Neural cell (in vitro differentiated cells): ENCODE results near the gene KRTCAP2. TPM values are rescaled to one million over a fixed set of nuclear protein-coding genes. Genes with fewer than 3 reads are reported as not detected.

Experiments
- H2AFZ ChIP-seq: fragments of 200-600, 300-800 bp; sonication (generic), shearing (Covaris generic); 2 replicates; pipeline ENCODE4 v1.6.0; 2014; ENCODE audit warnings: low read depth, mild to moderate bottlenecking, antibody characterized with exemption, low read length, moderate library complexity
- H3F3A ChIP-seq: fragments of 200-600 bp; shearing (Covaris generic); 2 replicates; pipeline ENCODE4 v1.6.1; 2016; ENCODE audit warnings: mild to moderate bottlenecking, moderate library complexity, mixed read lengths, antibody characterized with exemption, low read length; ENCODE audit not compliant: insufficient read depth, poor library complexity, severe bottlenecking
- H3K27ac ChIP-seq: fragments of 200-600, 300-800 bp; sonication (generic), shearing (Covaris generic); 2 replicates; pipeline ENCODE4 v1.5.1; 2014; ENCODE audit warnings: mild to moderate bottlenecking, low read length, moderate library complexity
- H3K27me3 ChIP-seq: fragments of 300-800, 200-600 bp; sonication (generic), shearing (Covaris generic); 2 replicates; pipeline ENCODE4 v1.6.0; 2014; ENCODE audit warnings: mild to moderate bottlenecking, low read depth, low read length, moderate library complexity; ENCODE audit not compliant: insufficient read depth
- H3K36me3 ChIP-seq: fragments of 300-800, 200-600 bp; sonication (generic), shearing (Covaris generic); 2 replicates; pipeline ENCODE4 v1.5.1; 2014; ENCODE audit warnings: mild to moderate bottlenecking, antibody characterized with exemption, low read length, moderate library complexity; ENCODE audit not compliant: insufficient read depth
- H3K4me2 ChIP-seq: fragments of 300-800, 200-600 bp; sonication (generic), shearing (Covaris generic); 2 replicates; pipeline ENCODE4 v1.6.0; 2014; ENCODE audit warnings: mild to moderate bottlenecking, low read length
- H3K4me3 ChIP-seq: fragments of 300-800, 200-600 bp; sonication (generic), shearing (Covaris generic); 2 replicates; pipeline ENCODE4 v1.5.1; 2014; ENCODE audit warnings: mild to moderate bottlenecking, low read length, moderate library complexity
- H3K79me2 ChIP-seq: fragments of 200-600 bp; shearing (Covaris generic); replicated peaks from 2 replicates; pipeline ENCODE4 v1.6.0; 2014; ENCODE audit warnings: mild to moderate bottlenecking, low read length, moderate library complexity; ENCODE audit not compliant: insufficient read depth
- H3K9ac ChIP-seq: fragments of 300-800, 200-600 bp; sonication (generic), shearing (Covaris generic); 2 replicates; pipeline ENCODE4 v1.6.1; 2016; ENCODE audit warnings: mild to moderate bottlenecking, low read length, mixed read lengths
- H3K9me2 ChIP-seq: fragments of 200-600 bp; shearing (Covaris generic); 2 replicates; pipeline ENCODE4 v1.6.1; 2016; ENCODE audit warnings: mild to moderate bottlenecking, low read length, mixed read lengths; ENCODE audit not compliant: insufficient read depth
- H3K9me3 ChIP-seq: fragments of 200-600, 300-800 bp; sonication (generic), shearing (Covaris generic); 2 replicates; pipeline ENCODE4 v1.6.1; 2016; ENCODE audit warnings: mild to moderate bottlenecking, mixed run types, low read length, moderate library complexity, mixed read lengths
- H4K20me1 ChIP-seq: fragments of 200-600 bp; shearing (Covaris generic); 2 replicates; pipeline ENCODE4 v1.6.1; 2016; ENCODE audit warnings: mild to moderate bottlenecking, mixed run types; ENCODE audit not compliant: insufficient read depth
- EP300 ChIP-seq: fragments of 450-650 bp; conservative IDR thresholded peaks from 2 replicates; pipeline ENCODE4 v1.6.1; 2014; ENCODE audit warnings: antibody characterized with exemption, mild to moderate bottlenecking, moderate library complexity; ENCODE audit not compliant: poor library complexity, severe bottlenecking
- EZH2 ChIP-seq: fragments of 200-600, 300-800 bp; shearing (Covaris generic), sonication (generic); IDR thresholded peaks from 2 replicates; pipeline ENCODE4 v1.6.1; 2014; ENCODE audit warnings: antibody characterized with exemption, low read length, borderline replicate concordance, mild to moderate bottlenecking; ENCODE audit not compliant: insufficient read depth, poor library complexity, severe bottlenecking
- MXI1 ChIP-seq: fragments of 450-650 bp; conservative IDR thresholded peaks from 2 replicates; pipeline ENCODE4 v1.6.1; 2014; ENCODE audit warnings: antibody characterized with exemption, mild to moderate bottlenecking; ENCODE audit not compliant: poor library complexity, severe bottlenecking
- POLR2AphosphoS5 ChIP-seq: IDR thresholded peaks from 2 replicates; pipeline ENCODE4 v1.6.1; 2012
- RAD21 ChIP-seq: fragments of 450-650 bp; conservative IDR thresholded peaks from 2 replicates; pipeline ENCODE4 v1.6.1; 2014; ENCODE audit warnings: antibody characterized with exemption, mild to moderate bottlenecking, moderate library complexity
- REST ChIP-seq: IDR thresholded peaks from 2 replicates; pipeline ENCODE4 v1.6.1; 2012; ENCODE audit warnings: borderline replicate concordance
- SMC3 ChIP-seq: fragments of 450-650 bp; conservative IDR thresholded peaks from 2 replicates; pipeline ENCODE4 v1.6.1; 2014; ENCODE audit warnings: antibody characterized with exemption, mild to moderate bottlenecking, moderate library complexity; ENCODE audit not compliant: poor library complexity
- TAF1 ChIP-seq: IDR thresholded peaks from 2 replicates; pipeline ENCODE4 v1.6.1; 2012; ENCODE audit warnings: low read depth
- polyA plus RNA-seq: library from polyadenylated mRNA; depleted of rRNA; stranded (reverse); fragments of >200 nt; gene quantifications from 2 replicates; pipeline ENCODE4 v1.2.3, GENCODE V29; 2014
- TF ChIP-seq, protein P1 (sequence below): fragments of 450-650 bp; IDR thresholded peaks from 2 replicates; pipeline ENCODE4 v1.5.1; 2014; ENCODE audit warnings: antibody characterized with exemption, mild to moderate bottlenecking, moderate library complexity; ENCODE audit not compliant: poor library complexity, severe bottlenecking

The KRTCAP2 gene
- polyA plus RNA-seq, 1 donor from 2014 or later = 175 TPM

DNA sequence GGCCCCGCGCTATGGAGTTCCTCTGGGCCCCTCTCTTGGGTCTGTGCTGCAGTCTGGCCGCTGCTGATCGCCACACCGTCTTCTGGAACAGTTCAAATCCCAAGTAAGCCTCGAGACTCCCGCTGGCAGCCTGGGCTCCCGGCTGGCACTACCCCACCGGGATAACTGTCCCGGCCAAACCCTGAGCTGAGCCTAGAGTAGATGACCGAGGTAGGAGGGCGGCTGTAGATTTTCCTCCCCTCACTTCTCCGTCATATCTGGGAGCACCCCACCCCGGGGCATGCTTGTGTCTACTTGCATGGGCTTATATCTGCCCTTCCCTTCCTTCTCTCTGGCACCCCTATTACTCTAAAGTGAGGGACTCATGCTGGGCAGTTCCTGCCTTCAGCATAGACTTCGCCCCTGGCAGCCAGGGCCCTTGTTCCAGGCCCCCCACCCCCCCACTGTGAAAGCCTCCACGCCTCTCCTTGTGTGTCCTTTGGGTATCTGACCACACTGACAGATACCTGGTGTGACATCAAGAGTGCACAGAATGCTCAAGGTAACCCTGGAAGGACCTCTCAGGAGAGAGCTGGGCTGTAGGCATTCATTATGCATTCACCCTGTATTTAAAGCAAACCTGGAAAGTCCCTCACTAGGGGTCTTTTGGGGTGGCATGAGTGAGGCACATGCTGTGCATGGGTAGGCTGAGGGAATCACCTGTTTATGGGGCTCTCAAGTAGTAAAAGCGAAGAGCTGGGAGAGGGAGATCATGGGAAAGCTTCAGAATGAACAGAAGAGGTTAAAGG is 44.9 kb downstream of the KRTCAP2 start:
- Histone ChIP-seq H3K27me3 (peaks cover 48% of the 10 kb centered on the region), H3K9ac (no peak overlapping the region), H2AFZ (no peak overlapping the region), H3K9me2 (no peaks in the 10 kb centered on the region), H3F3A (peaks cover 2% of the 10 kb centered on the region), H3K9me3 (no peaks in the 10 kb centered on the region), H3K4me3 (peak overlapping the region; percentile 64), H3K4me2 (no peak overlapping the region), H3K79me2 (no peaks in the 10 kb centered on the region), H3K27ac (no peak overlapping the region), H4K20me1 (no peaks in the 10 kb centered on the region), H3K36me3 (no peaks in the 10 kb centered on the region)
- no peak for TF ChIP-seq REST
- no peak for TF ChIP-seq MXI1
- TF ChIP-seq, protein P1, sequence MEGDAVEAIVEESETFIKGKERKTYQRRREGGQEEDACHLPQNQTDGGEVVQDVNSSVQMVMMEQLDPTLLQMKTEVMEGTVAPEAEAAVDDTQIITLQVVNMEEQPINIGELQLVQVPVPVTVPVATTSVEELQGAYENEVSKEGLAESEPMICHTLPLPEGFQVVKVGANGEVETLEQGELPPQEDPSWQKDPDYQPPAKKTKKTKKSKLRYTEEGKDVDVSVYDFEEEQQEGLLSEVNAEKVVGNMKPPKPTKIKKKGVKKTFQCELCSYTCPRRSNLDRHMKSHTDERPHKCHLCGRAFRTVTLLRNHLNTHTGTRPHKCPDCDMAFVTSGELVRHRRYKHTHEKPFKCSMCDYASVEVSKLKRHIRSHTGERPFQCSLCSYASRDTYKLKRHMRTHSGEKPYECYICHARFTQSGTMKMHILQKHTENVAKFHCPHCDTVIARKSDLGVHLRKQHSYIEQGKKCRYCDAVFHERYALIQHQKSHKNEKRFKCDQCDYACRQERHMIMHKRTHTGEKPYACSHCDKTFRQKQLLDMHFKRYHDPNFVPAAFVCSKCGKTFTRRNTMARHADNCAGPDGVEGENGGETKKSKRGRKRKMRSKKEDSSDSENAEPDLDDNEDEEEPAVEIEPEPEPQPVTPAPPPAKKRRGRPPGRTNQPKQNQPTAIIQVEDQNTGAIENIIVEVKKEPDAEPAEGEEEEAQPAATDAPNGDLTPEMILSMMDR = no peak
- TF ChIP-seq EP300 = no peak

- no peaks in the 10 kb centered on the region for H3K9me2 ChIP-seq
- peaks cover 2% of the 10 kb centered on the region for H3F3A ChIP-seq
- no peaks in the 10 kb centered on the region for H3K36me3 ChIP-seq
- no peaks in the 10 kb centered on the region for H3K79me2 ChIP-seq
- TF ChIP-seq EP300 = no peak
- no peak for TF ChIP-seq SMC3
- TF ChIP-seq, protein P1 = no peak
- peak; percentile 36 for TF ChIP-seq POLR2AphosphoS5
- no peak for TF ChIP-seq REST
- no peak for TF ChIP-seq TAF1
- no peak for TF ChIP-seq RAD21
- no peak for TF ChIP-seq EZH2
- peak; percentile 56 for TF ChIP-seq MXI1
- H3K4me2 ChIP-seq = peak within 1 kb of the TSS; percentile 84
- peak within 1 kb of the TSS; percentile 0 for H3K27ac ChIP-seq
- H3K9ac ChIP-seq = peak within 1 kb of the TSS; percentile 57
- peak within 1 kb of the TSS; percentile 15 for H2AFZ ChIP-seq
- peak within 1 kb of the TSS; percentile 64 for H3K4me3 ChIP-seq
- peaks cover 48% of the 10 kb centered on the region for H3K27me3 ChIP-seq
- H4K20me1 ChIP-seq = no peaks in the 10 kb centered on the region
- no peaks in the 10 kb centered on the region for H3K9me3 ChIP-seq
Measured at GRCh38 chr1:155127105-155127966, 45.8 kb downstream of the KRTCAP2 start, which contains the start of gene EFNA1. Gene EFNA1 (plus strand): TSS chr1:155127876. CDS start chr1:155127978, 102 bp downstream.
